ENCODE measurements around the gene MRPS18B.
A peak's percentile ranks its signal among the peaks of the same experiment; 100 is the strongest.

Gene MRPS18B

GRCh38 chr6:30617565-30618269 lies at the start of gene MRPS18B:
Gene MRPS18B (plus strand): TSS chr6:30617840. CDS start chr6:30617866, 26 bp downstream.
- DNase-seq (ENCODE audit: low spot score): peak; percentile 58

- no peak for DNase-seq (ENCODE audit: low spot score)
These were observed 49.4 kb upstream of the MRPS18B start for GRCh38 chr6:30568245-30568644.

- DNase-seq (ENCODE audit: low spot score): no peak
These were observed 47.4 kb upstream of the MRPS18B start for GRCh38 chr6:30570263-30570662.

GRCh38 chr6:30570740-30571074 lies 46.9 kb upstream of the MRPS18B start:
- no peak for DNase-seq (ENCODE audit: low spot score)

- DNase-seq (ENCODE audit: low spot score): peak; percentile 77
These were observed 46.4 kb upstream of the MRPS18B start, which contains the start of gene ABCF1 for GRCh38 chr6:30571075-30571761. Gene ABCF1 (plus strand): TSS chr6:30571442. CDS start chr6:30571488, 46 bp downstream.

GRCh38 chr6:30571762-30572082 lies 45.9 kb upstream of the MRPS18B start:
- DNase-seq (ENCODE audit: low spot score): no peak

- no peak for DNase-seq (ENCODE audit: low spot score)
These were observed 45.5 kb upstream of the MRPS18B start for GRCh38 chr6:30572148-30572547.

GRCh38 chr6:30573113-30573512 lies 44.5 kb upstream of the MRPS18B start:
- no peak for DNase-seq (ENCODE audit: low spot score)

- no peak for DNase-seq (ENCODE audit: low spot score)
These were observed 39.6 kb upstream of the MRPS18B start for GRCh38 chr6:30578051-30578450.

- DNase-seq (ENCODE audit: low spot score): no peak
These were observed 33.7 kb upstream of the MRPS18B start for GRCh38 chr6:30583921-30584320.

- no peak for DNase-seq (ENCODE audit: low spot score)
These were observed 27.8 kb upstream of the MRPS18B start for GRCh38 chr6:30589754-30590358.

GRCh38 chr6:30590509-30590908 lies 27.1 kb upstream of the MRPS18B start:
- no peak for DNase-seq (ENCODE audit: low spot score)

- DNase-seq (ENCODE audit: low spot score): no peak
These were observed 26.6 kb upstream of the MRPS18B start for GRCh38 chr6:30591008-30591407.

GRCh38 chr6:30592287-30592686 lies 25.4 kb upstream of the MRPS18B start:
- DNase-seq (ENCODE audit: low spot score): no peak

GRCh38 chr6:30597315-30598144 lies 20.1 kb upstream of the MRPS18B start:
- DNase-seq (ENCODE audit: low spot score): peak; percentile 58

- no peak for DNase-seq (ENCODE audit: low spot score)
These were observed 18.6 kb upstream of the MRPS18B start for GRCh38 chr6:30598912-30599624.

- no peak for DNase-seq (ENCODE audit: low spot score)
These were observed 17.9 kb upstream of the MRPS18B start for GRCh38 chr6:30599625-30600324.

- no peak for DNase-seq (ENCODE audit: low spot score)
These were observed 17.1 kb upstream of the MRPS18B start for GRCh38 chr6:30600451-30600961.

- DNase-seq (ENCODE audit: low spot score): no peak
These were observed 16.2 kb upstream of the MRPS18B start for GRCh38 chr6:30601436-30601814.

GRCh38 chr6:30601815-30602641 lies 15.6 kb upstream of the MRPS18B start:
- DNase-seq (ENCODE audit: low spot score): no peak
